Peyer's patch (tissue), 4 donors: ENCODE measurements around the gene TWSG1.

ENCODE experiments used
- CTCF ChIP-seq, 6 experiments: fragments of 450-650 bp in 4 of 6; fragments of 200-600 bp in 2 of 6; sonication (generic) in 1 of 6; IDR thresholded peaks; one replicate each; pipeline ENCODE4 v1.5.1; 2017 to 2019; ENCODE audit warnings: antibody characterized with exemption in 6 of 6, mild to moderate bottlenecking in 3 of 6, moderate library complexity in 1 of 6
- POLR2A ChIP-seq, 2 donors: fragments of 450-650 bp; IDR thresholded peaks; one replicate each; pipeline ENCODE4 v1.5.1; 2017; ENCODE audit warnings: antibody characterized with exemption in 2 of 2, mild to moderate bottlenecking in 2 of 2, moderate library complexity in 2 of 2

- TF ChIP-seq CTCF (IDR thresholded peaks at IDR 0.05) (no peak), POLR2A (IDR thresholded peaks at IDR 0.05) (no peak)
Observed at GRCh38 chr18:9386879-9387278, 52.3 kb downstream of the TWSG1 start.
